GM12878 (cell line): ENCODE data around the gene POFUT1.

Source experiments
- EP300 ChIP-seq, 2 experiments: fragments of 150-350 bp in 1 of 2; IDR thresholded peaks; 2 replicates each; pipeline ENCODE4 v1.6.1; 2011 to 2012; ENCODE audit warnings: low read depth in 2 of 2, low read length in 2 of 2, borderline replicate concordance in 1 of 2, improper control_type of control experiment in 1 of 2, inconsistent platforms in 1 of 2; ENCODE audit not compliant: control insufficient read depth in 1 of 2
- POLR2AphosphoS5 ChIP-seq: IDR thresholded peaks from 2 replicates; pipeline ENCODE4 v1.6.1; 2011; ENCODE audit warnings: mild to moderate bottlenecking, low read length, inconsistent platforms
- SMAD1 ChIP-seq: fragments of 450-650 bp; IDR thresholded peaks from 2 replicates; pipeline ENCODE4 v1.6.1; 2018; ENCODE audit warnings: mild to moderate bottlenecking, low read depth; ENCODE audit not compliant: partially characterized antibody
- ZNF24 ChIP-seq: fragments of 450-650 bp; IDR thresholded peaks from 2 replicates; pipeline ENCODE4 v1.6.1; 2017; ENCODE audit warnings: antibody characterized with exemption, mild to moderate bottlenecking
- TF ChIP-seq, protein P1 (sequence below): fragments of 450-650 bp; IDR thresholded peaks from 2 replicates; pipeline ENCODE4 v1.6.1; 2017; ENCODE audit warnings: borderline replicate concordance
- TF ChIP-seq, protein P2 (sequence below): IDR thresholded peaks from 2 replicates; pipeline ENCODE4 v1.6.1; 2012; ENCODE audit warnings: low read depth, low read length, improper control_type of control experiment

DNA sequence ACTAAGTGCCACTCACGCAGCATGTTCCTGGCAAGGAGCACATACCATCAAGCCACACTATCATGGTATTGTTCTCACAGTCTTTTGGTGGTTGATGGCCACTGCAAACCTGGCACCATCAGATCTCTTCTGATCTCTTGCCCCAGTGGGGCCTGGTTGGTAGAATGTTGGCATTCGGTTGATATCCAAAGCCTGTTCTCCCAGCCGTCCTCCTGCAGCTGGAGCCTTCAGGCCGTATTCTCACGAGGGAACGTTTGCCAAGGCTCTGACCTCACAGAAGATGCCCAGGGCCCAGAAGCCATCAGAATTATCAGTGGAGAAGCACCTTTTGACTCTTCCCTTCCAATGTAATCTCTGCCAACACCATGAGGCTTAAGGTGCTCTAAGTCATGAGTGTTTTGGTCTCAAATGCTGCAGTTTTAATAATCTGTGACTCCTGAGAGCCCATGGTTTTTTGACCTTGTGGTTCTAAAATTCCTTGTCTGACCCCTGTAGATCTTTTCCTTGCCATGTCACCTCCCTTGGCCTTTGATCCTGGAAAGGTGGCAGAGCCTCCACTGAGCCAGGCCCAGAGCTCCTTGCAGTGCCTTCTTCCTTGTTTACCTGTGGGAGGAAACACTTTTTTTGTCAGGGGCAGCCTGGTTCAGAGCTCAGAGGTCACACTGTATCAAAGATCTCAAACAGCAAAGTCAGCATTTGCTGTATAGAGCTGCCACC, 27.8 kb downstream of the POFUT1 start:
- no peak for TF ChIP-seq ZNF24
- no peak for TF ChIP-seq SMAD1
- TF ChIP-seq POLR2AphosphoS5: no peak
- TF ChIP-seq, protein P1, sequence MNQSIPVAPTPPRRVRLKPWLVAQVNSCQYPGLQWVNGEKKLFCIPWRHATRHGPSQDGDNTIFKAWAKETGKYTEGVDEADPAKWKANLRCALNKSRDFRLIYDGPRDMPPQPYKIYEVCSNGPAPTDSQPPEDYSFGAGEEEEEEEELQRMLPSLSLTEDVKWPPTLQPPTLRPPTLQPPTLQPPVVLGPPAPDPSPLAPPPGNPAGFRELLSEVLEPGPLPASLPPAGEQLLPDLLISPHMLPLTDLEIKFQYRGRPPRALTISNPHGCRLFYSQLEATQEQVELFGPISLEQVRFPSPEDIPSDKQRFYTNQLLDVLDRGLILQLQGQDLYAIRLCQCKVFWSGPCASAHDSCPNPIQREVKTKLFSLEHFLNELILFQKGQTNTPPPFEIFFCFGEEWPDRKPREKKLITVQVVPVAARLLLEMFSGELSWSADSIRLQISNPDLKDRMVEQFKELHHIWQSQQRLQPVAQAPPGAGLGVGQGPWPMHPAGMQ: no peak
- TF ChIP-seq, protein P2, sequence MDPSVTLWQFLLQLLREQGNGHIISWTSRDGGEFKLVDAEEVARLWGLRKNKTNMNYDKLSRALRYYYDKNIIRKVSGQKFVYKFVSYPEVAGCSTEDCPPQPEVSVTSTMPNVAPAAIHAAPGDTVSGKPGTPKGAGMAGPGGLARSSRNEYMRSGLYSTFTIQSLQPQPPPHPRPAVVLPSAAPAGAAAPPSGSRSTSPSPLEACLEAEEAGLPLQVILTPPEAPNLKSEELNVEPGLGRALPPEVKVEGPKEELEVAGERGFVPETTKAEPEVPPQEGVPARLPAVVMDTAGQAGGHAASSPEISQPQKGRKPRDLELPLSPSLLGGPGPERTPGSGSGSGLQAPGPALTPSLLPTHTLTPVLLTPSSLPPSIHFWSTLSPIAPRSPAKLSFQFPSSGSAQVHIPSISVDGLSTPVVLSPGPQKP: no peak
- no peak for TF ChIP-seq EP300 (IDR thresholded peaks at IDR 0.05; ENCODE audit: borderline replicate concordance in 1 of 2, control insufficient read depth in 1 of 2, low read depth in 2 of 2, low read length in 2 of 2)
